Measurements from ENCODE around the gene DNAAF3.

Gene DNAAF3

DNA sequence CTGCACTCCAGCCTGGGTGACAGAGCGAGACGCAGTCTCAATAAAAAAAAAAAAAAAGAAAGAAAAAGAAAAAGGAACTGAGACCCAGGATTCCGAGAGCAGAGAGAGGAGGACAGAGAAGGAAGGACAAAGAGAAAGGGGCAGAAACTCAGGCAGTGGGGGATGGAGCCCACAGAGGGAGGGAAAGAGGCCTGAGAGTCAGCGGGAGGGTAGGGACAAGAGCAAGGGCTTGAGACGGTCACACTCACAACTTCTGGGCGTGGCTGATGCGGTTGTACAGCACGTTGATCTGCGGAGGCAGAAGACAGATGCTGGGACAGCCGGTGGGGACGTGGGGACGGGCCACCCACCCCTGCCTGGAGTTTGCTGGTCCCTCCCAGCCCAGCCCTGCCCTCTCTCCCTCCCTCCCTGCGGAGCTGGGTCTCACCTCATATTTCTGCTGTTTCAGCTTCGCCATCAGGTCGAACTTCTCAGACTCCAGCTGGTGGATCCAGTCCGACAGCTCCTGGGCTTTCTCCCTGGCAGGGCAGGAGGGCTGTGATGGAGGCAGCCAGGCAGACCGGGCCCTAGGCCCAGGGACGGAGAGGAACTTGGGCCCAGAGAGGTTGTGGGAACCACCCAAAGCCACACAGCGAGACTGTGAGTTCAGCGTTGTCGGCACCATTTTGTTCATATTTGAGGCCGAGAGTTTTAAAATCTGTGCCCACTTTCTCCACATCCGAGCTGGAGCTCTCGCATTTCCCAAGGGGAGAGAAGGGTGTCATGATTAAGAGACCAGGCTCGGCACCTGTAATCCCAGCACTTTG lies 32.6 kb downstream of the DNAAF3 start:
- H3K9me3 ChIP-seq = no peaks in the 10 kb centered on the region
- H3K4me3 ChIP-seq = no peak overlapping the region
- in situ Hi-C loops (cut with MboI; ENCODE audit: low sequenced_read_pairs) = no loop called here
- no peak for DNase-seq (ENCODE audit: low spot score in 2 of 2)
- H3K27me3 ChIP-seq (ENCODE audit: low read depth) = no peaks in the 10 kb centered on the region
- no peaks in the 10 kb centered on the region for H3K36me3 ChIP-seq (replicated peaks)
- no peaks in the 10 kb centered on the region for H3K4me1 ChIP-seq

- no peak overlapping the region for H3K4me3 ChIP-seq
- H3K9me3 ChIP-seq = no peaks in the 10 kb centered on the region
- no peaks in the 10 kb centered on the region for H3K4me1 ChIP-seq
- no peaks in the 10 kb centered on the region for H3K36me3 ChIP-seq (replicated peaks)
- in situ Hi-C loops (cut with MboI; ENCODE audit: low sequenced_read_pairs) = no loop called here
- no peak for DNase-seq (ENCODE audit: low spot score in 2 of 2)
- H3K27me3 ChIP-seq (ENCODE audit: low read depth) = no peaks in the 10 kb centered on the region
Observed at GRCh38 chr19:55132453-55133129, 33.8 kb downstream of the DNAAF3 start.

DNA sequence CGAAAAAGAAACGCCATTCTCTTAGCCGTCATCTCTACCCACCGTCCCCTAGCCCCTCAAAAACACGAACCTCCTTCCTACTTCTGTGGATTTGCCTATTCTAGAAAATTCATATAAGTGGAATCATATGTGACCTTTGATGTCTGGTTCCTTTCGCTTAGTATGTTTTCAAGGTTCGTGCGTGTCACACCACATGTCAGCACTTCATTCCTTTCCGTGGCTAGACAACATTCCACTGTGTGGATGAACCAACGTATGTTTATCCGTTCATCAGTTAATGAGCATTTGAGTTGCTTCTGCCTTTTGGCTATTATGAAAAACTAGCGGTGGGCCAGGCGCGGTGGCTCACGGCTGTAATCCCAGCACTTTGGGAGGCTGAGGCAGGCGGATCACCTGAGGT lies 35.0 kb downstream of the DNAAF3 start:
- in situ Hi-C loops (cut with MboI; ENCODE audit: low sequenced_read_pairs) = no loop called here
- Histone ChIP-seq H3K27me3 (ENCODE audit: low read depth) (no peaks in the 10 kb centered on the region), H3K4me1 (no peaks in the 10 kb centered on the region), H3K9me3 (no peaks in the 10 kb centered on the region), H3K4me3 (no peak overlapping the region), H3K36me3 (replicated peaks) (no peaks in the 10 kb centered on the region)
- no peak for DNase-seq (ENCODE audit: low spot score in 2 of 2)

- H3K4me3 ChIP-seq = no peak overlapping the region
Observed at GRCh38 chr19:55119053-55119452, 47.4 kb downstream of the DNAAF3 start.

GRCh38 chr19:55118401-55118991 lies 47.9 kb downstream of the DNAAF3 start:
- H3K4me1 ChIP-seq = peaks cover 6% of the 10 kb centered on the region
- DNase-seq (ENCODE audit: low spot score in 2 of 2) = no peak
- peak overlapping the region; percentile 43 for H3K4me3 ChIP-seq
- in situ Hi-C loops (cut with MboI; ENCODE audit: low sequenced_read_pairs) = no loop called here
- peaks cover 2% of the 10 kb centered on the region; the same call in 1 of the 2 replicates for H3K27me3 ChIP-seq (ENCODE audit: low read depth)
- H3K9me3 ChIP-seq = no peaks in the 10 kb centered on the region
- no peaks in the 10 kb centered on the region for H3K36me3 ChIP-seq (replicated peaks)

More at GRCh38 chr19:55119053-55119452, 47.4 kb downstream of the DNAAF3 start:
- peaks cover 6% of the 10 kb centered on the region for H3K4me1 ChIP-seq
- in situ Hi-C loops (cut with MboI; ENCODE audit: low sequenced_read_pairs) = no loop called here
- peaks cover 7% of the 10 kb centered on the region; the same call in 1 of the 2 replicates for H3K27me3 ChIP-seq (ENCODE audit: low read depth)
- no peaks in the 10 kb centered on the region for H3K36me3 ChIP-seq (replicated peaks)
- no peak for DNase-seq (ENCODE audit: low spot score in 2 of 2)
- no peaks in the 10 kb centered on the region for H3K9me3 ChIP-seq

DNA sequence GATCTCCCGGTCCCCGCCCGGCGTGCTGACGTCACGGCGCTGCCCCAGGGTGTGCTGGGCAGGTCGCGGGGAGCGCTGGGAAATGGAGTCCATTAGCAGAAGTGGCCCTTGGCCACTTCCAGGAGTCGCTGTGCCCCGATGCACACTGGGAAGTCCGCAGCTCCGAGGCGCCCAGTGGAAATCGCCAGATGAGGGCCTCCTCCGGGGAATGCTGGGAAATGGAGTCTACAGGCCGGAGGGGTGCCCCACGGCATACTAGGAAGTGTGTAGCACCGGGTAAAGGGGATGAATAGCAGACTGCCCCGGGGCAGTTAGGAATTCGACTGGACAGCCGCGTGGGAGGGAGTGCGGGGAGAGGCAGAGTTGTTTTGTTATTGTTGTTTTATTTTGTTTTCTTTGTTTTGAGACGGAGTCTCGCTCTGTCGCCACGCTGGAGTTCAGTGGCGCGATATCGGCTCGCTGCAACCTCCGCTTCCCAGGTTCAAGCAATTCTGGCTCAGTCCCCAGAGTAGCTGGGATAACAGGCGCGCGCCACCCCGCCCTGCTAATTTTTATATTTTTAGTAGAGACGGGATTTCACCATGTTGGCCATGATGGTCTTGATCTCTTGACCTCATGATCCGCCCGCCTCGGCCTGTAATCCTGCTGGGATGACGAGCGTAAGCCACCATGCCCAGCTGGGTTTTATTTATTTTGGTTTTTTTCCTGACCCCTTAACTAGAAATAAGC lies 48.6 kb downstream of the DNAAF3 start:
- H3K9me3 ChIP-seq = no peaks in the 10 kb centered on the region
- in situ Hi-C loops (cut with MboI; ENCODE audit: low sequenced_read_pairs) = no loop called here
- DNase-seq (ENCODE audit: low spot score in 2 of 2) = peak; percentile 95 to 98
- no peaks in the 10 kb centered on the region for H3K27me3 ChIP-seq (ENCODE audit: low read depth)
- peak overlapping the region; percentile 43 for H3K4me3 ChIP-seq
- H3K36me3 ChIP-seq (replicated peaks) = no peaks in the 10 kb centered on the region
- peaks cover 6% of the 10 kb centered on the region for H3K4me1 ChIP-seq

GRCh38 chr19:55116859-55117662 lies 49.4 kb downstream of the DNAAF3 start, which contains the start of gene PPP1R12C:
Gene PPP1R12C, minus strand, starts transcription at chr19:55117637. Its CDS starts 94 bp downstream, at chr19:55117543.
- Histone ChIP-seq H3K4me3 (peak within 1 kb of the TSS; percentile 69), H3K9me3 (no peaks in the 10 kb centered on the region), H3K36me3 (replicated peaks) (no peaks in the 10 kb centered on the region), H3K4me1 (peaks cover 6% of the 10 kb centered on the region), H3K27me3 (ENCODE audit: low read depth) (no peaks in the 10 kb centered on the region)
- in situ Hi-C loops (cut with MboI; ENCODE audit: low sequenced_read_pairs) = no loop called here
- DNase-seq (ENCODE audit: low spot score in 2 of 2) = peak in 1 of 2 experiments; percentile 29

DNA sequence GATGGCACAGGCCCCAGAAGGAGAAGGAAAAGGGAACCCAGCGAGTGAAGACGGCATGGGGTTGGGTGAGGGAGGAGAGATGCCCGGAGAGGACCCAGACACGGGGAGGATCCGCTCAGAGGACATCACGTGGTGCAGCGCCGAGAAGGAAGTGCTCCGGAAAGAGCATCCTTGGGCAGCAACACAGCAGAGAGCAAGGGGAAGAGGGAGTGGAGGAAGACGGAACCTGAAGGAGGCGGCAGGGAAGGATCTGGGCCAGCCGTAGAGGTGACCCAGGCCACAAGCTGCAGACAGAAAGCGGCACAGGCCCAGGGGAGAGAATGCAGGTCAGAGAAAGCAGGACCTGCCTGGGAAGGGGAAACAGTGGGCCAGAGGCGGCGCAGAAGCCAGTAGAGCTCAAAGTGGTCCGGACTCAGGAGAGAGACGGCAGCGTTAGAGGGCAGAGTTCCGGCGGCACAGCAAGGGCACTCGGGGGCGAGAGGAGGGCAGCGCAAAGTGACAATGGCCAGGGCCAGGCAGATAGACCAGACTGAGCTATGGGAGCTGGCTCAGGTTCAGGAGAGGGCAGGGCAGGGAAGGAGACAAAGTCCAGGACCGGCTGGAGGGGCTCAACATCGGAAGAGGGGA lies 50.1 kb downstream of the DNAAF3 start:
- in situ Hi-C loops (cut with MboI; ENCODE audit: low sequenced_read_pairs) = no loop called here

GRCh38 chr19:55115446-55116065 lies 50.9 kb downstream of the DNAAF3 start:
- in situ Hi-C loops (cut with MboI; ENCODE audit: low sequenced_read_pairs) = no loop called here
- Histone ChIP-seq H3K4me3 (peak overlapping the region; percentile 69), H3K9me3 (no peaks in the 10 kb centered on the region), H3K4me1 (peaks cover 6% of the 10 kb centered on the region), H3K27me3 (ENCODE audit: low read depth) (no peaks in the 10 kb centered on the region), H3K36me3 (replicated peaks) (no peaks in the 10 kb centered on the region)
- no peak for DNase-seq (ENCODE audit: low spot score in 2 of 2)

More for the DNA sequence above, 50.1 kb downstream of the DNAAF3 start:
- H3K9me3 ChIP-seq = no peaks in the 10 kb centered on the region
- no peaks in the 10 kb centered on the region for H3K36me3 ChIP-seq (replicated peaks)
- no peaks in the 10 kb centered on the region for H3K27me3 ChIP-seq (ENCODE audit: low read depth)
- DNase-seq (ENCODE audit: low spot score in 2 of 2) = peak; percentile 48 to 69
- peaks cover 6% of the 10 kb centered on the region for H3K4me1 ChIP-seq
- H3K4me3 ChIP-seq = peak overlapping the region; percentile 69

DNA sequence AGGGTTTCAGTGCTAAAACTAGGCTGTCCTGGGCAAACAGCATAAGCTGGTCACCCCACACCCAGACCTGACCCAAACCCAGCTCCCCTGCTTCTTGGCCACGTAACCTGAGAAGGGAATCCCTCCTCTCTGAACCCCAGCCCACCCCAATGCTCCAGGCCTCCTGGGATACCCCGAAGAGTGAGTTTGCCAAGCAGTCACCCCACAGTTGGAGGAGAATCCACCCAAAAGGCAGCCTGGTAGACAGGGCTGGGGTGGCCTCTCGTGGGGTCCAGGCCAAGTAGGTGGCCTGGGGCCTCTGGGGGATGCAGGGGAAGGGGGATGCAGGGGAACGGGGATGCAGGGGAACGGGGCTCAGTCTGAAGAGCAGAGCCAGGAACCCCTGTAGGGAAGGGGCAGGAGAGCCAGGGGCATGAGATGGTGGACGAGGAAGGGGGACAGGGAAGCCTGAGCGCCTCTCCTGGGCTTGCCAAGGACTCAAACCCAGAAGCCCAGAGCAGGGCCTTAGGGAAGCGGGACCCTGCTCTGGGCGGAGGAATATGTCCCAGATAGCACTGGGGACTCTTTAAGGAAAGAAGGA lies 51.8 kb downstream of the DNAAF3 start:
- DNase-seq (ENCODE audit: low spot score in 2 of 2) = no peak
- no peak overlapping the region for H3K4me3 ChIP-seq
- in situ Hi-C loops (cut with MboI; ENCODE audit: low sequenced_read_pairs) = no loop called here
- peaks cover 6% of the 10 kb centered on the region for H3K4me1 ChIP-seq
- no peaks in the 10 kb centered on the region for H3K27me3 ChIP-seq (ENCODE audit: low read depth)
- no peaks in the 10 kb centered on the region for H3K9me3 ChIP-seq
- no peaks in the 10 kb centered on the region for H3K36me3 ChIP-seq (replicated peaks)

DNA sequence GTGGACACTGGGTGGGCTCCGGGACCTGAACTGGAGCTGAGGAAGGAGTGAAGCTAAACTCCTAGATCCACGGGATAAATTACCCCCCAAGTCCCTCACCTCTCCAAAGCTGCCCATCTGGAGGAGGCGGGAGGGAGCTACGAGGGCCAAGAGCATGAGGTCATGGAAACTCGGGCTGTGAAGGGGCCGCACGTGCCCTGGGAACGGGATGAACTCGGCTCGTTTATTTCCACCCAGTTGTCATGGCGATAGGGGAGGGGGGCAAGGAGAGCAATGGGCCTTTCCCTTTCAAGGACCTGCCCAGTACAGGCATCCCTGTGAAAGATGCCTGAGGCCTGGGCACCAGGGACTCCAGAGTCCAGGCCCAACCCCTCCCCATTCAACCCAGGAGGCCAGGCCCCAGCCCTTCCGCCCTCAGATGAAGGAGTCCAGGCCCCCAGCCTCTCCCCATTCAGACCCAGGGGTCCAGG lies 52.8 kb downstream of the DNAAF3 start:
- DNase-seq (ENCODE audit: low spot score in 2 of 2) = peak in 1 of 2 experiments; percentile 62
- in situ Hi-C loops (cut with MboI; ENCODE audit: low sequenced_read_pairs) = no loop called here
- H3K36me3 ChIP-seq (replicated peaks) = no peaks in the 10 kb centered on the region
- H3K4me3 ChIP-seq = no peak overlapping the region
- peaks cover 6% of the 10 kb centered on the region for H3K4me1 ChIP-seq
- H3K9me3 ChIP-seq = no peaks in the 10 kb centered on the region
- H3K27me3 ChIP-seq (ENCODE audit: low read depth) = no peaks in the 10 kb centered on the region

Data from HAP-1 (cell line).